Kidney (tissue), 14 donors: Measurements from ENCODE around the gene PHF12. TPM values are rescaled to one million over a fixed set of nuclear protein-coding genes. Genes with fewer than 3 reads are reported as not detected.

Source experiments
- DNase-seq, 5 donors: peaks; one replicate each; pipeline ENCODE4 v3.0.0-alpha.2; 2013 to 2020
- FAIRE-seq: peaks from 2 replicates; lab custom pipeline; 2012; peaks lifted over from hg19 to GRCh38; lab: Jason Lieb, UNC
- H3K27ac ChIP-seq, 2 donors: one replicate each; pipeline ENCODE4 v1.7.0; 2013; ENCODE audit warnings: low read depth in 2 of 2, low read length in 2 of 2, inconsistent platforms in 1 of 2
- H3K27me3 ChIP-seq: one replicate; pipeline ENCODE4 v1.7.1; 2013; ENCODE audit warnings: low read length, inconsistent platforms; ENCODE audit not compliant: control insufficient read depth, insufficient read depth
- H3K36me3 ChIP-seq, 3 donors: one replicate each; pipeline versions ENCODE4 v1.7.0 to v1.7.1; 2013; ENCODE audit warnings: low read length in 3 of 3, control low read depth in 1 of 3, inconsistent platforms in 1 of 3; ENCODE audit not compliant: insufficient read depth in 3 of 3, control insufficient read depth in 2 of 3
- H3K4me1 ChIP-seq, 3 donors: one replicate each; pipeline versions ENCODE4 v1.7.0 to v1.7.1; 2013; ENCODE audit warnings: low read length in 3 of 3, inconsistent platforms in 1 of 3, low read depth in 1 of 3; ENCODE audit not compliant: control insufficient read depth in 2 of 3, insufficient read depth in 2 of 3
- H3K4me3 ChIP-seq, 3 donors: one replicate each; pipeline versions ENCODE4 v1.7.0 to v1.8.1; 2013; ENCODE audit warnings: low read length in 3 of 3, control low read depth in 1 of 3, inconsistent platforms in 1 of 3
- H3K9ac ChIP-seq, 3 donors: one replicate each; pipeline versions ENCODE4 v1.7.0 to v1.7.1; 2013; ENCODE audit warnings: low read length in 3 of 3, control low read depth in 1 of 3, inconsistent platforms in 1 of 3
- H3K9me3 ChIP-seq, 3 donors: one replicate each; pipeline versions ENCODE4 v1.7.0 to v1.7.1; 2013; ENCODE audit warnings: low read length in 3 of 3, control low read depth in 1 of 3, inconsistent platforms in 1 of 3; ENCODE audit not compliant: control insufficient read depth in 2 of 3, insufficient read depth in 1 of 3
- CTCF ChIP-seq: IDR thresholded peaks from 3 replicates; pipeline ENCODE4 v1.5.1; 2012; ENCODE audit warnings: mild to moderate bottlenecking, moderate library complexity, borderline replicate concordance; ENCODE audit not compliant: insufficient read depth; ENCODE audit errors: extremely low read depth
- intact Hi-C: fragments of 100-400 bp; cut with DNase I; formaldehyde crosslinking; loops from one replicate; pipeline ENCODE4 v1.11.1; 2022
- polyA plus RNA-seq: library from polyadenylated mRNA; stranded (reverse); fragments of 350-450 nt; fragmentation: Illumina TruSeq; extraction: RNeasy Lipid Tissue Mini Kit (QIAGEN cat#74804); gene quantifications from one replicate; pipeline ENCODE4 v1.2.3, GENCODE V29; 2014; ENCODE audit warnings: low read depth, low replicate concordance; ENCODE audit not compliant: insufficient read depth
- total RNA-seq: library from RNA; stranded (reverse); fragmentation: NEBNext Ultra II Directional; extraction: Animal tissue kit (Norgen Biotek cat#: 25700); gene quantifications from one replicate; pipeline ENCODE4 v1.2.1, GENCODE V29; 2021
- donor health status: control.
- donor health status: control.
- donor health status: control.
- donor health status: control.
- donor health status: control.
- donor health status: DM: yes; HTN: yes; CAD: no.
- donor health status: Normal renal cell carcinoma (clear cell type).

Gene PHF12
- total and polyA plus RNA-seq, 2 donors from 2014 or later: 8.8 to 50.4 TPM

- Histone ChIP-seq H3K36me3 (no peaks in the 10 kb centered on the region), H3K9ac (no peak overlapping the region), H3K9me3 (no peaks in the 10 kb centered on the region), H3K4me1 (peaks cover 0 to 28% (median 24%) of the 10 kb centered on the region in 3 donors), H3K4me3 (no peak overlapping the region), H3K27me3 (no peaks in the 10 kb centered on the region), H3K27ac (peak overlapping the region in 1 of 2 donors; percentile 71)
- TF ChIP-seq CTCF: no peak
- DNase-seq (peak in 2 of 5 donors; percentile 37 to 40), FAIRE-seq (no peak)
- intact Hi-C loops: no loop called here
Observed at GRCh38 chr17:28891201-28891600, 60.1 kb downstream of the PHF12 start.

- Histone ChIP-seq H3K27ac (no peak overlapping the region), H3K9me3 (no peaks in the 10 kb centered on the region), H3K36me3 (peaks cover 0 to 8% (median 0%) of the 10 kb centered on the region in 3 donors), H3K4me3 (no peak overlapping the region), H3K27me3 (no peaks in the 10 kb centered on the region), H3K9ac (no peak overlapping the region), H3K4me1 (peaks cover 0 to 23% (median 19%) of the 10 kb centered on the region in 3 donors)
- FAIRE-seq (no peak), DNase-seq (no peak)
- TF ChIP-seq CTCF: no peak
- intact Hi-C loops: no loop called here
Observed at GRCh38 chr17:28889996-28890395, 61.3 kb downstream of the PHF12 start.

GRCh38 chr17:28888832-28889231 lies 62.5 kb downstream of the PHF12 start:
- H3K4me1 ChIP-seq: peaks cover 0 to 23% (median 19%) of the 10 kb centered on the region in 3 donors
- peaks cover 0 to 16% (median 7%) of the 10 kb centered on the region in 3 donors for H3K36me3 ChIP-seq
- no peak for TF ChIP-seq CTCF
- no peak overlapping the region for H3K27ac ChIP-seq
- no peaks in the 10 kb centered on the region for H3K27me3 ChIP-seq
- DNase-seq (no peak), FAIRE-seq (no peak)
- H3K9ac ChIP-seq: no peak overlapping the region
- no peaks in the 10 kb centered on the region for H3K9me3 ChIP-seq
- no peak overlapping the region for H3K4me3 ChIP-seq
- intact Hi-C loops: no loop called here
